ENCODE results near the gene KIF15.

DNA sequence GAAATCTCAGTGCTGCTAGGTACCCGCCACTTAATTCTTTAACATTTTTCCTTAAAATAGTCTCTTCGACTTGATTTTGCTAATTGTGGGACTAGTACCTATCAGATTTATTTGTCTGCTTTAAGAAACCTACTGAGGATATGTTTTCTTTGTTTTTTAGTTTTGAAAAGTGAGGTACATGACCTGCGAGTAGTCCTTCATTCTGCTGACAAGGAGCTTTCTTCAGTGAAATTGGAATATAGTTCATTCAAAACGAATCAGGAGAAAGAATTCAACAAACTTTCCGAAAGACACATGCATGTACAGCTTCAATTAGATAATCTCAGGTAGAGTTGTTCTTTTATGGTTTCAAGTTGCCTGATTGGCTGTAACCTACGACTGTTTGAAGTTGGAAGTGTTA, 53.2 kb downstream of the KIF15 start:
- TF ChIP-seq, protein P1, sequence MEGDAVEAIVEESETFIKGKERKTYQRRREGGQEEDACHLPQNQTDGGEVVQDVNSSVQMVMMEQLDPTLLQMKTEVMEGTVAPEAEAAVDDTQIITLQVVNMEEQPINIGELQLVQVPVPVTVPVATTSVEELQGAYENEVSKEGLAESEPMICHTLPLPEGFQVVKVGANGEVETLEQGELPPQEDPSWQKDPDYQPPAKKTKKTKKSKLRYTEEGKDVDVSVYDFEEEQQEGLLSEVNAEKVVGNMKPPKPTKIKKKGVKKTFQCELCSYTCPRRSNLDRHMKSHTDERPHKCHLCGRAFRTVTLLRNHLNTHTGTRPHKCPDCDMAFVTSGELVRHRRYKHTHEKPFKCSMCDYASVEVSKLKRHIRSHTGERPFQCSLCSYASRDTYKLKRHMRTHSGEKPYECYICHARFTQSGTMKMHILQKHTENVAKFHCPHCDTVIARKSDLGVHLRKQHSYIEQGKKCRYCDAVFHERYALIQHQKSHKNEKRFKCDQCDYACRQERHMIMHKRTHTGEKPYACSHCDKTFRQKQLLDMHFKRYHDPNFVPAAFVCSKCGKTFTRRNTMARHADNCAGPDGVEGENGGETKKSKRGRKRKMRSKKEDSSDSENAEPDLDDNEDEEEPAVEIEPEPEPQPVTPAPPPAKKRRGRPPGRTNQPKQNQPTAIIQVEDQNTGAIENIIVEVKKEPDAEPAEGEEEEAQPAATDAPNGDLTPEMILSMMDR (IDR thresholded peaks at IDR 0.05; ENCODE audit: low read depth, low read length), result no peak
- TF ChIP-seq POLR2A (IDR thresholded peaks at IDR 0.05; ENCODE audit: extremely low read depth, insufficient read length) (no peak), MYC (IDR thresholded peaks at IDR 0.05; ENCODE audit: low read depth, low read length) (no peak)
- TF ChIP-seq, protein P2, sequence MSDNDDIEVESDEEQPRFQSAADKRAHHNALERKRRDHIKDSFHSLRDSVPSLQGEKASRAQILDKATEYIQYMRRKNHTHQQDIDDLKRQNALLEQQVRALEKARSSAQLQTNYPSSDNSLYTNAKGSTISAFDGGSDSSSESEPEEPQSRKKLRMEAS (IDR thresholded peaks at IDR 0.05; ENCODE audit: low read depth, low read length), result no peak

All from NB4 (cell line).